ENCODE results near the gene ANO3. TPM values are rescaled to one million over a fixed set of nuclear protein-coding genes. Genes with fewer than 3 reads are reported as not detected.
A peak's percentile ranks its signal among the peaks of the same experiment; 100 is the strongest.

ANO3 gene
- total and polyA plus RNA-seq, 4 donors: 0.02 to 0.63 (median 0.16) TPM

DNA sequence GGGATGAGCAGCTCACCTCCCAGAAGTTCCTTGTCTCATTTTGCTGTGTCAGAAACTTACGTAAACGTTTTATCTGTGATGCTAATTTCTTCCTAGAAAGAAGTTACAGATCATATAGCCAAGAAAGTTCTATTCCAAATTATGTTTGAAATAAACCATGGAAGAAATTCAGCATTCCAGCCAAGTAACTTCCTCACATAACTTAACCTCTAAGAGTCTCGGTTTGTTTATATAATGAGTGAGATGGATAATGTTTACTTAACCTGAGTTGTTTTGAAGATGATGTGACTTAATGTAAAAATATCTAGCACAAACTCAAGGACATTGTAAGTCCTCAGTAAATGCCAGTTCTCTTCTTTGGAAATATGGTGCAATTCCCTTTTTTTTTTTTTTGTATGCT is 249.0 kb downstream of the ANO3 start:
- no peak overlapping the region for H3K4me3 ChIP-seq
- no peak overlapping the region for H3K9ac ChIP-seq (ENCODE audit: insufficient read depth in 1 of 2, low read length in 2 of 2)
- H3K9me3 ChIP-seq (ENCODE audit: control insufficient read depth in 4 of 4, insufficient read depth in 3 of 4, low read length in 3 of 4): no peaks in the 10 kb centered on the region
- peak in 2 of 3 donors; percentile 48 to 66 for DNase-seq
- H3K36me3 ChIP-seq (ENCODE audit: control insufficient read depth in 4 of 4, insufficient read depth in 4 of 4, low read length in 4 of 4): no peaks in the 10 kb centered on the region
- WGBS, 2 donors: 29 to 53% methylated on average over 3 of the region's 3 CpGs
- peaks cover 0 to 23% (median 4%) of the 10 kb centered on the region in 5 donors for H3K4me1 ChIP-seq (ENCODE audit: control insufficient read depth in 5 of 5, insufficient read depth in 5 of 5, low read length in 5 of 5)
- H3K27me3 ChIP-seq (ENCODE audit: control insufficient read depth in 3 of 3, insufficient read depth in 3 of 3, low read length in 2 of 3): no peaks in the 10 kb centered on the region
- TF ChIP-seq CTCF (IDR thresholded peaks at IDR 0.05; ENCODE audit: control extremely low read depth, extremely low read depth): no peak
- ATAC-seq (ENCODE audit: insufficient read depth, low FRiP score): peak; percentile 32
- H3K27ac ChIP-seq (ENCODE audit: low read depth in 1 of 2, low read length in 1 of 2): no peak overlapping the region

- Histone ChIP-seq H3K4me1 (ENCODE audit: control insufficient read depth in 5 of 5, insufficient read depth in 5 of 5, low read length in 5 of 5) (peaks cover 0 to 23% (median 4%) of the 10 kb centered on the region in 5 donors), H3K9me3 (ENCODE audit: control insufficient read depth in 4 of 4, insufficient read depth in 3 of 4, low read length in 3 of 4) (no peaks in the 10 kb centered on the region), H3K4me3 (no peak overlapping the region), H3K27me3 (ENCODE audit: control insufficient read depth in 3 of 3, insufficient read depth in 3 of 3, low read length in 2 of 3) (no peaks in the 10 kb centered on the region), H3K36me3 (ENCODE audit: control insufficient read depth in 4 of 4, insufficient read depth in 4 of 4, low read length in 4 of 4) (no peaks in the 10 kb centered on the region), H3K9ac (ENCODE audit: insufficient read depth in 1 of 2, low read length in 2 of 2) (no peak overlapping the region), H3K27ac (ENCODE audit: low read depth in 1 of 2, low read length in 1 of 2) (no peak overlapping the region)
- 53 to 71% methylated on average over 3 of the region's 3 CpGs for WGBS, 2 donors
- TF ChIP-seq CTCF (IDR thresholded peaks at IDR 0.05; ENCODE audit: control extremely low read depth, extremely low read depth): no peak
- peak in 2 of 3 donors; percentile 60 to 88 for DNase-seq
- ATAC-seq (ENCODE audit: insufficient read depth, low FRiP score): peak; percentile 64
Measured at GRCh38 chr11:26583550-26583949, 251.6 kb downstream of the ANO3 start.

GRCh38 chr11:26584818-26585217 is 252.9 kb downstream of the ANO3 start:
- DNase-seq (no peak), ATAC-seq (ENCODE audit: insufficient read depth, low FRiP score) (no peak)
- H3K9me3 ChIP-seq (ENCODE audit: control insufficient read depth in 4 of 4, insufficient read depth in 3 of 4, low read length in 3 of 4): no peaks in the 10 kb centered on the region
- peaks cover 0 to 12% (median 4%) of the 10 kb centered on the region in 5 donors for H3K4me1 ChIP-seq (ENCODE audit: control insufficient read depth in 5 of 5, insufficient read depth in 5 of 5, low read length in 5 of 5)
- no peak overlapping the region for H3K27ac ChIP-seq (ENCODE audit: low read depth in 1 of 2, low read length in 1 of 2)
- no peaks in the 10 kb centered on the region for H3K36me3 ChIP-seq (ENCODE audit: control insufficient read depth in 4 of 4, insufficient read depth in 4 of 4, low read length in 4 of 4)
- H3K9ac ChIP-seq (ENCODE audit: insufficient read depth in 1 of 2, low read length in 2 of 2): no peak overlapping the region
- H3K4me3 ChIP-seq: no peak overlapping the region
- no peak for TF ChIP-seq CTCF (IDR thresholded peaks at IDR 0.05; ENCODE audit: control extremely low read depth, extremely low read depth)
- no peaks in the 10 kb centered on the region for H3K27me3 ChIP-seq (ENCODE audit: control insufficient read depth in 3 of 3, insufficient read depth in 3 of 3, low read length in 2 of 3)

DNA sequence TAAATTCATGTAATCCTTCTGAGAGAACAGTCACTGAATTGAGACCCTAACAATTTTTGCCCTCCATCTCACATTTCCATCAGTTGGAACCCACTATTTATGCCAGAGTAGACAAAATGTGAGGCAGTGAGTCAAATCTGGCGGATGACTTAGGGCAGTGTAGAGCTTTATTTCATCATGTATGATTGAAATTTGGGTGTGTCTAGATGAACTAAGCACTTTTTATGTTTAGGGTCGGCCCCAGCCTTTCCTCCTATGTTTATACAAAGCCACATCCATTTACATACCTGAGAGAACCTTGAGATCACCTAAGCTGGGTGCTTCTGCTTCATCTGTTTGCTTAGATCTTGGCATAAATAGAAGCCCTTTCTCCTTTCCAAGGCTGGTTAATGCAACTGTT is 255.1 kb downstream of the ANO3 start:
- H3K27me3 ChIP-seq (ENCODE audit: control insufficient read depth in 3 of 3, insufficient read depth in 3 of 3, low read length in 2 of 3): no peaks in the 10 kb centered on the region
- H3K9ac ChIP-seq (ENCODE audit: insufficient read depth in 1 of 2, low read length in 2 of 2): no peak overlapping the region
- no peak for DNase-seq
- no peak for ATAC-seq (ENCODE audit: insufficient read depth, low FRiP score)
- no peaks in the 10 kb centered on the region for H3K36me3 ChIP-seq (ENCODE audit: control insufficient read depth in 4 of 4, insufficient read depth in 4 of 4, low read length in 4 of 4)
- WGBS, 2 donors: 68 to 84% methylated on average over 2 of the region's 2 CpGs
- no peak overlapping the region for H3K4me3 ChIP-seq
- no peaks in the 10 kb centered on the region for H3K9me3 ChIP-seq (ENCODE audit: control insufficient read depth in 4 of 4, insufficient read depth in 3 of 4, low read length in 3 of 4)
- H3K27ac ChIP-seq (ENCODE audit: low read depth in 1 of 2, low read length in 1 of 2): no peak overlapping the region
- no peak for TF ChIP-seq CTCF (IDR thresholded peaks at IDR 0.05; ENCODE audit: control extremely low read depth, extremely low read depth)
- peaks cover 0 to 6% (median 0%) of the 10 kb centered on the region in 5 donors for H3K4me1 ChIP-seq (ENCODE audit: control insufficient read depth in 5 of 5, insufficient read depth in 5 of 5, low read length in 5 of 5)

All from lung (tissue), 12 donors.